EH (cell line): ENCODE results near the gene HSF2BP.
A peak's percentile ranks its signal among the peaks of the same experiment; 100 is the strongest.
"Not testable (repeated sequence)": the region's sequence is repeated elsewhere in the genome, so short reads cannot be mapped to it uniquely, and the experiment has no call there.

Experiments
- DNase-seq: peaks from one replicate; pipeline ENCODE4 v3.0.0-alpha.2; 2015; ENCODE audit warnings: low read depth

Gene HSF2BP

DNA sequence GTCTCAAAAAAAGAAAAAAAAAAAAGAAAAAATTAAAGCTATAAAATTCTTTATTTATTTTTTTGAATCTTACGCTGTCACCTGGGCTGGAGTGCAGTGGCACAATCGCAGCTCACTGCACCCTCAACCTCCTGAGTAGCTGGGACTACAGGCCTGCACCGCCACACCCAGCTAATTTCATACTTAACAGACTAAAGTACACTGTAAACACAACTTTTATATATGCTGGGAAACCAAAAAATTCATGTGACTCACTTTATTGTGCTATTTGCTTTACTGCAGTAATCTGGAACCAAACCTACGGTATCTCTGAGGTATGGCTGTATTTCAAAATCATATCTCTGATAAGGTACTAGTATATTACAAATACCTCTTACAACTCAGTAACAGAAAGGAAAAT is 40.3 kb downstream of the HSF2BP start:
- DNase-seq, result no peak

DNA sequence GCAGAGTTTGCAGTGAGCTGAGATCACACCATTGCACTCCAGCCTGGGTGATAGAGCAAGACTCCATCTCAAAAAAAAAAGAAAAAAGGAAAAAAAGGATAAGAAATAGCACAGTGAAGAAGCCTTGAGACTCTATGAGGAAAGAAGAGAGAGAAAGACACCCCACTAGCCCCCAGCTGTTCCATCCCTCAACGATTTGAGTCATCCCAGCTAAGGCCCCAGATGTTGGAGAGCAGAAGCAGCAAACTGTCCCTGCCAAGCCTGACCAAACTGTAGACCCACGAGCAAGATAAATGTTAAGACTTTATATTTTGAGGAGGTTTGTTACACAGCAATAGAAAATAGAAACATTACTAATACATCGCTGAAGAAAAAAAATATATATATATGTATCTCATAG is 42.4 kb downstream of the HSF2BP start:
- DNase-seq, result not testable (repeated sequence)

DNA sequence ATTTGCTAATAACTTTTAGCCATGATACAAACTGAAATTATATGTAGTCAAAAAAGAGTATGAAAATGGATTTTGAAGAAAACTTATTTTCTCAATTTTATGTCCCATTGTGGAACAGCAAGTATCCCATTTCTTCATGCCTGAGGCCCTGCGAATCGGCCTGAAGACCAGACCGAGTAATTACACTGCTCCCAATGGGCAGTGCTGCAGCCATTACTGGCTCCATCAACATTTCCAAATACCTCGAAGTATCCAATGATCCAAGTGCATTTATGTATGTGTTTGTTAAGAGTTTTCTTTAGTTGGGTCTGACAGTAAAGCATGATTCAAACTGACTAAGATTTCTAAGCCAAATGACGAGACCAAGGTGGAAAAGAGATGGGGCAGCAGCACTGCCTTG is 44.4 kb downstream of the HSF2BP start:
- DNase-seq, result no peak

- peak; percentile 57 for DNase-seq
These were observed 45.3 kb downstream of the HSF2BP start for GRCh38 chr21:43613755-43614638.

DNA sequence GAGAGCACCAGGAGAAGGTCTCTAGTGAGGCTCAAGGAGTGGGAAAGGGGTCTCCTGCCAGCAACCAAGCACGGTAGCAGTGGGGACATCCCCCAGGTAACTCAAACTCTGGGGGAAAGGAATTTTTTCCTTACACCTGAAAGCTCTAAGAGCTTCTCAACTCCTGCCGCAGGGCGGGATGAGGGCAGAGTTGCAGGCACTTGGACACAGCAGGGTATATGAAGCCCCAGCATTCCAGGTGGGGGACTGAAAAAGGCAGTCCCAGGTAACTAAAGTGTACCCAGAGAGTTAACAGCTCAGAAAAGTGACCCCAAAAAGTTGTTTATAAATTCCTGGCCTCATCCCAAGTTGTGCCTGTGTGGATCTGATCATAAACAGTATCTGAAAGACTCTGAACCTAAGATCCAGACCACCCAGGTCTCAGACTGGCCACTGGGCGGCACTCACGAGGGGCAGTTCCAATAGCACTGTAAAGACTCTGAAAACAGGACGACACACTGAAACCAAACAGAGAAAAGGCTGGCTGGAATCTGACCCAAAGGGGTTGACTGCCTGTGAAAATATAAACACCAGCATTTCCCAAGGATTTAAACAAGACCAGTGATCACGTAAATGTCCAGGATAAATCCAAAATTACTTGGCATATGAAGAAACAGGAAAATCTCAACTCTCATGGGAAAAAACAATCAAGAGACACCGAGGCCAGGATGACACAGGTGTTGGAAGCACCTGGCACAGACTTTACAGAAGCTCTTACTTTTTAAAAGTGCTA is 47.5 kb downstream of the HSF2BP start:
- DNase-seq, result peak; percentile 70

DNA sequence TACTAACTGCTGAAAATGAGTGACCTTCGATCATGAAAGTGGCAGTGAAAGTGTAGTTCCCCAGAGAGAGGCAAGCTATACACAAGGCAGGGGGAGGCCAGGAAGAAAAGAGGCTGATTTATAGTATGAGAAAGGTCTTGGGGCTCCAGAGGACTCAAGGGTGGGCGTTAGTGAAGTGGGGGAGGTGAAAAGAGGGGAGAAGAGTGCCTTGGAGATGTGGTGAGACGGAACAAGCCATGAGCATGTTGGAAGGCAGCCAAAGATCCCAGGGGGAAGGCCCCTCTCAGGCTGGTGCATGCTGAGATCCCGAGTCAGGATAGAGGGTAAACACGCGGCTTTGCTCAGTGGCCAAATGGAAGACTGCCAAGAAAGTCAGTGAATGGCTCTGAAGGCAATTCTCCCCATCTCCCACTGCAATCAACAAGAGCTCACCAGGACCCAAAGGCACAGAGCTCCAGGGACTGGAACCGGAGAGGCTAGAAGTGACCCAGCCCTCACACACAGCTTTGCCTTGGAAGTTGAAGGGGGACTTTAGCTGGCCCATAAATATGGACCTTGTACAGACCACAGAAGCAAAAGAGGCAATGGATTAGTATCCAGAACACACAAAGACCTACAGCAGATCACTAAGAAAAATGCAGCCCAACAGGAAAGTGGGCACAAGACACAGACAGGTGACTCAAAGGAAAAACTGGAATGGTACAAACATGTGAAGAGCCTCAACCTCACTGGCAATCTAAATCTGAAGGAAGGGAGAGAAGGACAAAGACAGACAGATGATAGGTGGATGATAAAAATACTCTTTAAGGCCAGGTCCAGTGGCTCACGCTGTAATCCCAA is 49.6 kb downstream of the HSF2BP start:
- peak; percentile 83 for DNase-seq

DNA sequence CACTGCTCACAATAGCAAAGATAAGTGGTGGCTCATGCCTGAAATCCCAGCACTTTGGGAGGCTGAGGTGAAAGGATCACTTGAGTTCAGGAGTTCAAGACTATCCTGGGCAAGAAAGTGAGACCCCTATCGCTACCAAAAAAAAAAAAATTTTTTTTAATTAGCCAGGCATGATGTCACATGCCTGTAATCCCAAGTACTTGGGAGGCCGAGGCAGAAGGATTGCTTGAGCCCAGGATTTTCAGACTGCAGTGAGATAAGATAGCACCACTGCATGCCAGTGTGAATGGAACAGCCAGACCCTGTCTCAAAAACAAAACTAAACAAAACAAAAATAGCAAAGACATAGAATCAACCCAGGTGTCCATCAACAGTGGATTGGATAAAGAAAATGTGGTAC is 50.6 kb downstream of the HSF2BP start:
- no peak for DNase-seq

DNA sequence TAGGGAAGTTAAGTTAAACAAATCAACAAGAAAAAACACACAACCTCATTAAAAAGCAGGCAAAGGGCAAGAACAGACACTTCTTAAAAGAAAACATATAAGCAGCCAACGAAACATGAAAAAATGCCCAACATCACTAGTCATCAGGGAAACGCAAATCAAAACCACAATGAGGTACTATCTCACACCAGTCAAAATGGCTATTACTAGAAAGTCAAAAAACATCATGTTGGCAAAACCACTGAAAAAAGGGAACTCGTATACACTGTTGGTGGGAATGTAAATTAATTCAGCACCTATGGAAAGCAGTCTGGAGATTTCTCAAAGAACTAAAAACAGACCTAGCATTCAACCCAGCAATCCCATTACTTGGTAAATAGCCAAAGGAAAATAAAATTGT is 51.1 kb downstream of the HSF2BP start:
- DNase-seq, result peak; percentile 85

DNA sequence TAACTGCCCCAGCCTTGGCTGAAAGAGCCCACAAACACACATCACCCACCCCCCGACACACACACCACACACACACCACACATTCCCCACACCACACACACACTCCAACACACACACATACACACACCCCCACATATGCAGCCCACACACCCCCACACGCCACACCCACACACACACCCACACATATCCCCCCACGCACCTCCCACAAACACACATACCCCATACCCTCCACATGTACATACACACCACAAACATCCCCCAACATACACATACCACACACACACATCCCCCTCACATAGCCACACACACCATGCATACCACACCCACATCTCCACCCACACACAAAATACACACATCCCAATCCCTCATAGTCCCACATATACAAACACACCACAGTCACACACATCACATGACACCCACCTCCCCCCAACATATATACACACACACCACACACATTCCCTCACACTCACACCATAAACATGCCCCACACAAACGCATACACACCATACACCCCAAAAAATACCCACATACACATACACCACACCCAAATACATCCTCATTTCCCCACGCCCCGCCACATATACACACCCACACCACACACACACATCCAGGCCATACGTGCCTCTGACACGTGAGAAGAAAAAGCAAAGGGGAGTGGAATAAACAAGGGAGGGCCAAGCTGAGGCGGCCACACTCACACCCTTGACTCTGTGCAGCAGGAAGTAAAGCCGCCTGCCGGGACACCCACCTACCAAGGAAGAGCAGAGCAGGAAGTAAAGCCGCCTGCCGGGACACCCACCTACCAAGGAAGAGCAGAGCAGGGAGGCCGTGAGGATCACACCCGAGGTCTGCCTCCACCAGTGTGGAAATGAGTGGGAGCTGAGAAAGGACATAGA is 53.7 kb downstream of the HSF2BP start:
- DNase-seq, result no peak

DNA sequence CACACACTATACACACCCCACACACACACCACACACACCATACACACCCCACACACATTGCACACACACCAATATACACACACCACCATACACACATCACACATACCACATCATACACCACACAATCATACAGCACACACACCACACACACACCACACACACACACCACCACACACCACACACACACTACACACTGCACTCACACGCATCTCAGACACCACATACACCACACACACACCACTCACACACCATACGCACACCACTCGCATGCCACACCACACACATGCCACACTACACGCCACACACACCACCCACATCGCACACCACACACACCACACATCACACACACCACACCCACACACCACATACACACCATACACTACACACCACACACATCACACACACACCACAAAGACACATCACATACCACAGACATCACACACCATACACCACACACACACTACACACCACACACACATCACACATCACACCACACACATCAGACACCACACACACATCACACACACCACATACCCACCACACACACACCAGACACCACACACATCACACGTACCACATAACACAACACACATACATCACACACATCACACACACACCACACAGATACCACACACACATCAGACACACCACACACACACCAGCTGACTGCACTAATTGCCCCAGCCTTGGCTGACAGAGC is 54.6 kb downstream of the HSF2BP start:
- no peak for DNase-seq

GRCh38 chr21:43603641-43604504 is 55.4 kb downstream of the HSF2BP start:
- peak; percentile 63 for DNase-seq

DNA sequence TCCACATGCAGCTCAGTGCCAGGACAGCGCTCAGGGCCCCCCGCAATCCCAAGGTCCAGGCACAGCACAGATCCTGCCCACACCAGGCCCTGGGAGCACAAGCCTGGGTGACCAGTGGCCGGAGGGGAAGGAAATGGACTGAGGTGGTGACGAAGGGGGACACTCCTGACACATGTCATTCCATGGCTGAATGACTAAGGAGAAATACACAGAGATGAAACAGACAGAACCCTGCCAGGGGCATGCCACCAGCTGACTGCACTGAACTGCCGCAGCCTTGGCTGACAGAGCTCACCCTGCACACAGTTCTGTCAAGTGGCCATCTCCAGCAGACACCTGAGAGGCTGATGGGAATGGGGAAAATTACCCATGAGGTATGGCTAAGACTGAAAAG is 56.1 kb downstream of the HSF2BP start:
- no peak for DNase-seq

GRCh38 chr21:43602266-43603232 is 56.7 kb downstream of the HSF2BP start:
- no peak for DNase-seq

DNA sequence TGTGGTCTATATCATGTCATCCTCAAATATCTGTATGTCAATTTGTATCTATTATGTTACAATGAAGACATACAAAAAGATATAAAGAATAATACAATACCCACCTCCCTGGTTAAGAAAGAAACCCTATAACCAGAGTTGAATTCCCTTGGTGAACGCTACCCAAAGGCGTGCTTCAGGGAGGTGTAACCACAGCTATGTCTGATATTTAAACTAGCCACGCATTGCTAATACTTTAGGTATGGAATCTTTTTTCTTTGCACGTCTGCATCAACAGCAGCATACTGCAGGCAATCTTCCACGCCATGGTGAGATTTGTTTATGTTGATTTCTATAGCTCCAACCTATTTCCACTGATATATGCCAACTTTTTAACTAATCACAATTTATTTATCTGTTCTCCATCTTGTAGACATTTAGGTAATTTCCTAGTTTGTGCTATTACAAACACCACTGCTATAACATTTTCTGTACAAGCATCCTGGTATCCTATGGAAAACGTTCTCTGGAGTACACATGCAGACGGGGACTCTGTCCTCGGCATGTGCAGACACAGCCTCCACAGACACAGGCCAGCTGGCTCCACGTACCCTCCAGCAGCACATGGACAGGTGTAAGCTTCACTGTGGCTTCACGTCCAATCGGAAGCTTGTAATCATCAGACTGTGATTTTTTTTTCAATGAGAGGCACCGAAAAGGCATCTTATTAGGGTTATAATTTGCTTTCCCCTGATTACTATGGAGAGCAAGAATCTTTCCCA is 58.5 kb downstream of the HSF2BP start:
- DNase-seq, result peak; percentile 94

- DNase-seq, result no peak
These were observed 59.6 kb downstream of the HSF2BP start for GRCh38 chr21:43599728-43600127.

DNA sequence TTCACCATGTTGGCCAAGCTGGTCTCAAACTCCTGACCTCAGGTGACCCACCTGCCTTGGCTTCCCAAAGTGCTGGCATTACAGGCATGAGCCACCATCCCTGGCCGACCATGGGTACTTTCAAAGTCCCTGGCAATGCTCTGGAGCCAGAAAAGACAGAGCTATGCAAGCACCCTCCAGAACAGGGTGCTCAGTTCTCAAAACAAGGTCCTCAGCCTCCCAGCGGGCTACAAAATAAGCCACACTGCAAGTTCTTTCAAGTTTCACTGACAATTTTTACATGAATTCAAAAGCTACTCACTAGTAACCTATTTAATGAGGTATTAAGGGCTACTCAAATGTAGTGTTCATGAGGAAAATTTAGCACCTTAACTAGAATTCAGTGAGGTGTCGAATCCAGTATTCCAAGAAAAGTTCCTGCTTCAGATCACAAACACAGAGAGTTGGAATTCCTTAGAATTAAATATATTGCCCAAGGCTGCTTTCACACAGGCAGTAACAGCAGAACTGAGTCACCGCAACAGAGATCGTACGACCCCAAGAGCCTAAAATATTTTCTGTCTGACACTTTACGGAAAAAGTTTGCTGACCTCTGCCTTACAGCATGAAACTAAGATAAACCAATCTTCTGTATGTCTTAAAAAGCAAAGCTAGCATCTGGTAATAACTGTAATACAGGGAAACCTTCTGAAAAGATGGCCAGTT is 60.7 kb downstream of the HSF2BP start:
- DNase-seq, result peak; percentile 95
